PC-9 (cell line): ENCODE data around the gene TDRD9.

Source experiments
- EZH2 ChIP-seq: fragments of 200-600 bp; sonication (generic); IDR thresholded peaks from 2 replicates; pipeline ENCODE4 v1.8.0; 2017; ENCODE audit warnings: antibody characterized with exemption, low read depth
- TF ChIP-seq, protein P1 (sequence below): fragments of 200-600 bp; sonication (generic); conservative IDR thresholded peaks from 2 replicates; pipeline ENCODE4 v1.6.1; 2017; ENCODE audit warnings: mixed run types, antibody characterized with exemption, mild to moderate bottlenecking, moderate library complexity

DNA sequence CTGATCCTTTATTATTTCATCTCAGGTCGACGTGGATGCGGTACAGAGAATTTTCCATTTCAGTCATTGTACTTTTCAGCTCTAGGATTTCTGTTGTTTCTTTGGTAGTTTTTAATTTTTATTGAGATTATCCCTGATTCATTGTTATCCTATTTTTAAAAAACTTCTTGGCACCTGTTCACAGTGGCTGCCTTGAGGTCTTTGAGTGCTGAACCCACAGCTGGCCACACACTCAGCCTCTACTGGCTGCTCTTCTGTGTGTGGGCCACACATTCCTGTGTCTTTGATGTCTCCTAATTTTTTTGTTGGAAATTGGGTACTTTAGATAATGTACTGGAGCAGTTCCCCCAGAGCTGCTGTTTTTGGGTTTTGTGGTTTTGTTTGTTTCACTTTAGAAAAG lies 119.5 kb downstream of the TDRD9 start:
- TF ChIP-seq, protein P1, sequence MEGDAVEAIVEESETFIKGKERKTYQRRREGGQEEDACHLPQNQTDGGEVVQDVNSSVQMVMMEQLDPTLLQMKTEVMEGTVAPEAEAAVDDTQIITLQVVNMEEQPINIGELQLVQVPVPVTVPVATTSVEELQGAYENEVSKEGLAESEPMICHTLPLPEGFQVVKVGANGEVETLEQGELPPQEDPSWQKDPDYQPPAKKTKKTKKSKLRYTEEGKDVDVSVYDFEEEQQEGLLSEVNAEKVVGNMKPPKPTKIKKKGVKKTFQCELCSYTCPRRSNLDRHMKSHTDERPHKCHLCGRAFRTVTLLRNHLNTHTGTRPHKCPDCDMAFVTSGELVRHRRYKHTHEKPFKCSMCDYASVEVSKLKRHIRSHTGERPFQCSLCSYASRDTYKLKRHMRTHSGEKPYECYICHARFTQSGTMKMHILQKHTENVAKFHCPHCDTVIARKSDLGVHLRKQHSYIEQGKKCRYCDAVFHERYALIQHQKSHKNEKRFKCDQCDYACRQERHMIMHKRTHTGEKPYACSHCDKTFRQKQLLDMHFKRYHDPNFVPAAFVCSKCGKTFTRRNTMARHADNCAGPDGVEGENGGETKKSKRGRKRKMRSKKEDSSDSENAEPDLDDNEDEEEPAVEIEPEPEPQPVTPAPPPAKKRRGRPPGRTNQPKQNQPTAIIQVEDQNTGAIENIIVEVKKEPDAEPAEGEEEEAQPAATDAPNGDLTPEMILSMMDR: no peak
- TF ChIP-seq EZH2: no peak
